HG03159 (cell line): Measurements from ENCODE around the gene GPR107.

Source experiments
- ATAC-seq: cut with Tn5 transposase; IDR thresholded peaks from one replicate; pipeline ENCODE4 v1.9.1; 2021; ENCODE audit warnings: mild to moderate bottlenecking, moderate library complexity; ENCODE audit not compliant: unreplicated experiment

The GPR107 gene

GRCh38 chr9:130053109-130053503 lies 600 bp upstream of the GPR107 start:
- ATAC-seq = no peak

GRCh38 chr9:130054325-130054786 lies 650 bp downstream of the GPR107 start:
- ATAC-seq = no peak

GRCh38 chr9:130054820-130055219 lies 1.1 kb downstream of the GPR107 start:
- no peak for ATAC-seq

- no peak for ATAC-seq
Observed at GRCh38 chr9:130058154-130058553, 4.4 kb downstream of the GPR107 start.

- ATAC-seq = no peak
Observed at GRCh38 chr9:130058887-130059286, 5.2 kb downstream of the GPR107 start.

- ATAC-seq = no peak
Observed at GRCh38 chr9:130060296-130060695, 6.6 kb downstream of the GPR107 start.

GRCh38 chr9:130062750-130063149 lies 9.0 kb downstream of the GPR107 start:
- no peak for ATAC-seq

- ATAC-seq = no peak
Observed at GRCh38 chr9:130064621-130065020, 10.9 kb downstream of the GPR107 start.

GRCh38 chr9:130069048-130069447 lies 15.3 kb downstream of the GPR107 start:
- no peak for ATAC-seq

GRCh38 chr9:130072515-130073235 lies 19.0 kb downstream of the GPR107 start:
- ATAC-seq = no peak

GRCh38 chr9:130073373-130073772 lies 19.7 kb downstream of the GPR107 start:
- ATAC-seq = no peak

GRCh38 chr9:130078547-130078946 lies 24.8 kb downstream of the GPR107 start:
- no peak for ATAC-seq

- no peak for ATAC-seq
Observed at GRCh38 chr9:130084337-130084736, 30.6 kb downstream of the GPR107 start.

- no peak for ATAC-seq
Observed at GRCh38 chr9:130088051-130088450, 34.3 kb downstream of the GPR107 start.

GRCh38 chr9:130089141-130089540 lies 35.4 kb downstream of the GPR107 start:
- ATAC-seq = no peak

- no peak for ATAC-seq
Observed at GRCh38 chr9:130090915-130091314, 37.2 kb downstream of the GPR107 start.

- no peak for ATAC-seq
Observed at GRCh38 chr9:130092910-130093309, 39.2 kb downstream of the GPR107 start.

- ATAC-seq = no peak
Observed at GRCh38 chr9:130095872-130096271, 42.2 kb downstream of the GPR107 start.

- no peak for ATAC-seq
Observed at GRCh38 chr9:130100681-130101080, 47.0 kb downstream of the GPR107 start.

- ATAC-seq = no peak
Observed at GRCh38 chr9:130101915-130102314, 48.2 kb downstream of the GPR107 start.

GRCh38 chr9:130104491-130105193 lies 50.9 kb downstream of the GPR107 start:
- no peak for ATAC-seq

- ATAC-seq = no peak
Observed at GRCh38 chr9:130106860-130107233, 53.1 kb downstream of the GPR107 start.
